Amniotic epithelial cell (primary cell): ENCODE measurements around the gene COX7A2.
A peak's percentile ranks its signal among the peaks of the same experiment; 100 is the strongest.

ENCODE experiments used
- DNase-seq: peaks from one replicate; pipeline ENCODE4 v3.0.0-alpha.2; 2010; ENCODE audit warnings: low read depth

COX7A2 gene

GRCh38 chr6:75220357-75220756 is 23.2 kb downstream of the COX7A2 start:
- DNase-seq: no peak

- no peak for DNase-seq
Measured at GRCh38 chr6:75219263-75219662, 24.3 kb downstream of the COX7A2 start.

- DNase-seq: peak; percentile 52
Measured at GRCh38 chr6:75217193-75217592, 26.4 kb downstream of the COX7A2 start.

DNA sequence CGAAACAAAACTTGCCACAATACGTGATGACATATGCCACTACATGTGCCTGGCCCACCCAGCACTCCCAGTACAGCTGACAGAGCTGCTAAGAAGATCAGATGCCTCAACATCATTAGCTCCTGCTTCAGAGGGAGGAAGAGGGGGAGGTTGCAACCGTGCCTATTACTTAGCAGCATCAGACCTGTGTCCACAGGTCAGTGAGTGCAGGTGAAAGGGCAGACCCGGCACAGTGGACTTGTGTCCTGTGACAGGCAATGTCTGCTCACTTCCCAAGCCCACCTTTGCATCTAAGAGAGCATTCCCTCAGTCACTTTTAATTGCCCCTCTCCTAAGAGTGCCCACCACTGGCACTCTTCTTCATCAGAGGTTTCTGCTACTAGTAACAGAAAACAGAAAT is 28.3 kb downstream of the COX7A2 start:
- DNase-seq: no peak

- DNase-seq: no peak
Measured at GRCh38 chr6:75213732-75214131, 29.9 kb downstream of the COX7A2 start.

DNA sequence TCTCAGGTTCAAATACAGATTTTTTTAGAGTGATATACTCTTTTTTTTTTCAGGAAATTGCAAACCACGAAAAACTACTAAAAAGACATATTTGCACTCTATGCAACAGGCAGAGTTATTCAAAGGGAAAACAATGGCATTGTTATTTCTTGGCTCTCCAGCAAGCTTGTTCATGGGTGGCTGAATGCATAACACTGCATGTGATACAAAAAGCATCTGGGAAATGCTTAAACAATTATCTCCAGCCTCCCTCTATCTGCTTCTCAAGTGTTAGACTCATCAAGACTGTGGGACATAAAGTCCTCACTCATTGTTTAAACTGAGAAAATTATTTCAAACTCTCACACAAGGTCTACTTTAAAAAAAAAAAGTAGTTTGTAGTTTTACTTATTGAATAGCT is 30.5 kb downstream of the COX7A2 start:
- DNase-seq: no peak

GRCh38 chr6:75211920-75212590 is 31.5 kb downstream of the COX7A2 start:
- DNase-seq: no peak

DNA sequence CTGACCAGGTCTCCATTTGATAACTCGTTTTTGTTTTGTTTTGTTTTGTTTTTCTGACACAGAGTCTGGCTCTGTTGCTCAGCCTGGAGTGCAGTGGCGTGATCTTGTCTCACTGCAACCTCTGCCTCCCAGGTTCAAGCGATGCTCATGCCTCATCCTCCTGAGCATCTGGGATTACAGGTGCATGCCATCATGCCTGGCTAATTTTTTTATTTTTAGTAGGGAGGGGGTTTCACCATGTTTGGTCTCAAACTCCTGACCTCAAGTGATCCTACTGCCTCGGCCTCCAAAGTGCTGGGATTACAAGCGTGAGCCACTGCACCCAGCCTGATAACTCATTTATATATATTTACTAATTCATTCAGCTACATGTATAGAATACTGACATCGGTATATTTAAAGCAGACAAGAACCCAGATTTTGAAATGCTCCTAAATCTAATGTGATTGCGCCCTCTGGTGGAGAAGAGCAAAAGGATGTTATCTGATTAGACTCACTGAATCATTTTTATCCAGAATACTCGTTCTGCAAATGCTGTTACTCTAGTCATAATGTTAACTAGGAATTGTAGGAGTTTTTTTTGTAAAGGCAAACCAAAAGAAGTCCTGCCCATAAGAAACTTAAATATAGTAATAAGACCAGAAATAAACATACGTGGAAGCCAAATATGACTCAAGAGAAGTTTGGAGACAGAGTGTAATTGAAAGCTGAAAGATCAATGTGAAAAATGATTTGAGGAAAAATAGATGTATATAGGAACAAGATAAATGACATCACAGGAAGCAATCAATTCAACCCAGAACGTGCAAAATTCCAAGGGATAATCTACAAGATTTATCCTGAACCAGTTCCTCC is 32.5 kb downstream of the COX7A2 start:
- DNase-seq: peak; percentile 65

DNA sequence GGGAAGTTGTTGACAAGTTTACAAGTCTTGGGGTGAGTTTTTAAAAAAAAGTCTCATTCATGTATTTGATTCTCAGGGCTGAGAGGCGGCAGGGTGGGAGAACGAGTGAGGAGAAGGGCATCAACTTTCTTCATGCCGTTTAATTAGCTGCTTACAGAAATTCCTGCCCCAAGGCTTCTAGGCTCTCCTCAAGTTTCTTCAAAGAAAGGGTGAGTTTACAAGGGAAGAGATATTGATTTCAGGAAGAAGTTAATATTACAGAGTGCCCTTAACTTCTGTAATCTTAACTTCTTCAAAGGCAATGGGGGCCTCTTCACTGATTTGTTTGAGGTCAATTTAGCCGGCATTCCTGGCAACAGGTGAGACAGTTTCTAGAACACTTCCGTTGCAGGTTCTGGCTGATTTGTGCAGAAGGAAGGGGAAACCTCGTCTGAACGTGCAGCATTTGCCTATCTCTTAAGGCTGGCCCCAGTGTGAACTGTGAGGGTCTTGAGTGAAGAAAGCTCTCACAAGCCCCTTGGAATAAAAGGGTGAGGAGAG is 34.3 kb downstream of the COX7A2 start:
- no peak for DNase-seq

DNA sequence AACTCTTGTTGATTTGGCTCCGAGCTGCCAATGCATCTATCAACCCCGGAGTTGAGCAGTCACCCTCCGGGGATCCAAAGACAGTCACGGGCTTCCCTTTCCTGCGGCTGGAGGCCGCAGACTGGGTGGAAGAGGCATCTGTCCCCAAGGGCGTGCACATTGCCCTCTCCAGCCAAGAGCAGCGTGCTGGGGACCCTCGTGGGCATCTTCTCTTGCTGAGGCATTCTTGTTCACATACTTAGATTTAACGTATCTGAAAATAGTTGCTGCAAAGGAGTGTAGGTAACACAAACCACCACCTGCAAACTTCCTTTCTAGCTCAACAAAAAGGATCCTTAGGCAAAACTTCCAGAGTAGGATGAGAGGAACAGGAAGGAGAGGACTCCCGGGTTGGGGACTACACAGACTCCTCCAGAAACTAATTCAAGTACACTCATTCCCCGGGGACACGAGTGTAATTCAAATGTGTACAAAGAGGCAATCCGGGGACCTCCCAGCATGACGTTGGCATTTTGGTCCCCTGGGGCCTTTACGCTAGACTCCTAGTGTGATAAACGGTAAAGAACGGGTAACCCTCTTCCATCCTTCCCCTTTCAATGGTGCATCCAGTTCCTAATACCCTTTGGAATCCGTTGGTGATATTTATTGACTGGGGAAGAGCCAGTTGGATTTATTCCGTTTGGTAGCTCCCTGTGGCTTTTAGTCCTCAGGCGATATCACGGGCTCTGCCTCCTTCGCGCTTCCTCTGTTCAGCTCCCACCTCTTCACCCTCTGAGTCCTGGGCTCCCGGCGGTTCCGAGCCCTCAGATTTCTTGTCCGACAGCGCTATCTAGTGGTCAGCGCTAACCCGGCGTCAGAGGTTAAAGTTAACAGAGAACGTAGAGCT is 35.1 kb downstream of the COX7A2 start:
- DNase-seq: peak; percentile 75

GRCh38 chr6:75206576-75207342 is 36.8 kb downstream of the COX7A2 start:
- peak; percentile 50 for DNase-seq

GRCh38 chr6:75205776-75206575 is 37.6 kb downstream of the COX7A2 start, which contains the start of gene COL12A1:
Gene COL12A1, minus strand, starts transcription at chr6:75206053. Its CDS starts 3,261 bp downstream, at chr6:75202792.
- DNase-seq: peak; percentile 98

DNA sequence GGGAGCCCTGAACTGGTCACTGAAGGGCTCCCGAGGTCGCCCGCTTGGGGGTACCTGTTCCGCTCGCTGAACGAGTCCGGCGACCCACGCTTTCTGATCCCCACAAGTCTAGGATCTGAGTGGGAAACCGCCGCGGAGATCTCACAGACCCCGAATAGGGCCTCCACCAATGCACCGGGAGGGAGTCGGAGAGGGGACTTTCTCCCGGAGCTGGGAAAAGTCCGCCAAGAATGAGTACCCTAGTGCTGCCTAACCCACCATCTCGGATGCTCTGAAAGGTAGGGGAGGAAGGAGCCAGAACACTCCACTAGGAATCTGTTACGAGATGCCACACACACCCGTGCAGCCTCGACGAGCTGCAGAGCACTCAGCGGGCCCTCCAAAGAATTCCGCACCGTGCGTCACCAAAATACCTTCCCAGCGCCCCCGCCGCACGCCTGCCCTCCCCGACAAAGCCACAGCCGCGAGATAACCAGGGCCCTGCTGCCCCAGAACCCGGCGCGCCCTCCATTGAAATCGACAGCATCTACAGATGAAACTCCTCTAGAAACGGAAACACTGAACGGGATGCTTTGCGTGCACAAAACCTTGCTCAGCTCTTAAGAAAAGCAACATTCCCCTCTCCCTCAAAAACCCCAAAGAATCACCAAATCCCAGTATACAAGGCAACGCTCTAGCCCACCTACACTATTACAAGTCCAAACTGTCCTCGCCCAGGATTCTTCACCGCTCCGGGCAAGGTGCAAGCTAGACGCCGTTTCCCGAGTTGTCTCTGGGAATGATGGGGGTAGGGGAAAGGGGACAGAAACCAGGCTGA is 38.4 kb downstream of the COX7A2 start:
- peak; percentile 82 for DNase-seq

- DNase-seq: peak; percentile 93
Measured at GRCh38 chr6:75204217-75204958, 39.2 kb downstream of the COX7A2 start.

DNA sequence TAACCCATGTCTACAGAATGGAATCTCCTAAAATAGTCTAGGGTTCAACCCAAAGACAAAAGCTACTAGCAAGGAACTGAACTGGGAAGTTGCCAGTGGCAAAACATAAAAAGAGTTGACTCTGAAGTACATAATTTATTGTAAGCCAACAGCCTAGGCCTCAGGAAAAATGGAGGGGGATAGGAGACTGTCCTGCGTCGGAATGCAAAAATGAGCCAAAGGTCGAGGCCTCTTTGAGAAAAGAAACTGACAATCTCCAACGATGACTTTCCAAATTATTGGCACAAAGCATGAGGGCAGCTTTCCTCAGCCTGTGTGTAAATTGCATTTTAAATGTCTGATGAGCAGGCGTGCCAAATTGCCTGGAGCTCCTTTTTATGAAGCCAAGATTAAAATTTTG is 39.9 kb downstream of the COX7A2 start:
- peak; percentile 30 for DNase-seq

GRCh38 chr6:75202676-75203131 is 40.9 kb downstream of the COX7A2 start:
- DNase-seq: peak; percentile 36

DNA sequence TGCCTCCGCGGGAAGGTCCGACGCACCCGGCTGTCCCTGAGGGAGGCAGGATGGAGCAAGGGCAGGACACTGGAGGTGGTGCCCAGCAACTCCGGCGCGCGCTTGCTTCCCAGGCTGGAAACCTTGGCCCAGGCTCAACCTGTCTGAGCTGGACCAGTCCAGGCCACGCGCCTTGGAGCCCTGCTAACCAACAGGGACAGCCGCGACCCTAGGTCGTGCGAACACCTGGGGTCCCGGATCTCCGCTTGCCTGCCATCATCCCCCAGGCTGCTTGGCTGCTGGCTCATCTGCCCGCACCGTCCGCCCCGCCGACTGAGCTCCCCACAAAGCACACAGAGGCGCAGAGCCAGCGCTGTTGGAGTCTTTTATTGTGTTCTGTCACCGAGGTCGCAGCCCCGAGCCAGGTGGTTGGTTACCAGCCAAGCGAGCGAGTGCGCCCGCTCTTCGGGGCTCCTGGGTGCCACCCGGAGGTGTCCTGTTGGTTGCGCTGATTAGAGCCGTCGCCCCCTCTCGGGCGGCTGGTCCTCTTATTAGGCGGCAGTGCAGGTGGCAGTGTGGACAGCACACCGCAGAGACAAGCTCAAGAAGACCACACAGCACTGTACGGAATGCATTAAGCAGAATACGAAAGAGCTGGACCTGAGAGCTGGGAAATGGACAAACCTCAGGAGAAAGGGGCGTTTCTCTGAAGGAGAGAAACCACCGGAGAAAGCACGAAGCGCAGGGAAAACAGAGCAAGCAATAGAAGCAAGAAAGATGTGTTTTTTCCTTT is 41.5 kb downstream of the COX7A2 start:
- peak; percentile 41 for DNase-seq

GRCh38 chr6:75201021-75201420 is 42.6 kb downstream of the COX7A2 start:
- no peak for DNase-seq
